ENCODE results near the gene RPLP1. TPM values are rescaled to one million over a fixed set of nuclear protein-coding genes. Genes with fewer than 3 reads are reported as not detected.
A peak's percentile ranks its signal among the peaks of the same experiment; 100 is the strongest.

RPLP1 gene
- total and polyA plus RNA-seq, 3 donors from 2014 or later, result 245 to 1,127 (median 513) TPM

DNA sequence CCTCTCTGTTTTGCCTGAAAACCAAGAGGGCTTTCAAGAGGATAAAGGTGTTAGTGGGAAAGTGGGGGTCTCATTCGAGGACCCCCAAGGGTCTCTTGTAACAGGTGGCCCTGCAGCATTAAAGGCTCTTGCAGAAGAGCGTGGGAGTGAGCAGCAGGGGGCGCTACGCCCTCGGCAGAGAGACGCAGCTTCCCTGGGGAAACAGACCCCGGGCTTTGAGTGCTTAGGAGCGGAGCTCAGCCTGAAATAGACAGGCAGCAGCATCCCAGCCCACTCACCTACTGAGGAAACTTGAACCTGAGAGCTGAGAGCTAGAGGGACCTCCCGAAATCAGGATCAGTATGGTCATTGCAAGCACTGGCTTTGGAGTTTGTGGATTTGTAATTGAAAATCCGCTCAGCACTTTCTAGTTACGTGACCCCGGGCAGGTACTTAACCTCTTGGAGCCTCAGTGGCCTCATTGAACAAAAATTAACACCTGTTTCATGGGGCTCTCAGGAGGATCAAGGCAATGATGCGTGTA lies 25.7 kb downstream of the RPLP1 start:
- WGBS, 2 donors, result 30 to 33% methylated on average over 10 to 13 of the region's 13 CpGs
- Histone ChIP-seq H3K27me3 (no peaks in the 10 kb centered on the region), H3K4me3 (no peak overlapping the region), H3K36me3 (ENCODE audit: low read depth, missing control alignments) (no peaks in the 10 kb centered on the region), H3K27ac (no peak overlapping the region), H3K9me3 (no peaks in the 10 kb centered on the region), H3K4me1 (no peaks in the 10 kb centered on the region)
- intact Hi-C loops (cut with DNase I; ENCODE audit: low total_unique reads), result no loop called here
- DNase-seq, result peak; percentile 75
- TF ChIP-seq, protein P1, sequence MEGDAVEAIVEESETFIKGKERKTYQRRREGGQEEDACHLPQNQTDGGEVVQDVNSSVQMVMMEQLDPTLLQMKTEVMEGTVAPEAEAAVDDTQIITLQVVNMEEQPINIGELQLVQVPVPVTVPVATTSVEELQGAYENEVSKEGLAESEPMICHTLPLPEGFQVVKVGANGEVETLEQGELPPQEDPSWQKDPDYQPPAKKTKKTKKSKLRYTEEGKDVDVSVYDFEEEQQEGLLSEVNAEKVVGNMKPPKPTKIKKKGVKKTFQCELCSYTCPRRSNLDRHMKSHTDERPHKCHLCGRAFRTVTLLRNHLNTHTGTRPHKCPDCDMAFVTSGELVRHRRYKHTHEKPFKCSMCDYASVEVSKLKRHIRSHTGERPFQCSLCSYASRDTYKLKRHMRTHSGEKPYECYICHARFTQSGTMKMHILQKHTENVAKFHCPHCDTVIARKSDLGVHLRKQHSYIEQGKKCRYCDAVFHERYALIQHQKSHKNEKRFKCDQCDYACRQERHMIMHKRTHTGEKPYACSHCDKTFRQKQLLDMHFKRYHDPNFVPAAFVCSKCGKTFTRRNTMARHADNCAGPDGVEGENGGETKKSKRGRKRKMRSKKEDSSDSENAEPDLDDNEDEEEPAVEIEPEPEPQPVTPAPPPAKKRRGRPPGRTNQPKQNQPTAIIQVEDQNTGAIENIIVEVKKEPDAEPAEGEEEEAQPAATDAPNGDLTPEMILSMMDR (IDR thresholded peaks at IDR 0.05), result peak; percentile 52 to 76 (median 71)
- no peak for TF ChIP-seq POLR2A (IDR thresholded peaks at IDR 0.05)

DNA sequence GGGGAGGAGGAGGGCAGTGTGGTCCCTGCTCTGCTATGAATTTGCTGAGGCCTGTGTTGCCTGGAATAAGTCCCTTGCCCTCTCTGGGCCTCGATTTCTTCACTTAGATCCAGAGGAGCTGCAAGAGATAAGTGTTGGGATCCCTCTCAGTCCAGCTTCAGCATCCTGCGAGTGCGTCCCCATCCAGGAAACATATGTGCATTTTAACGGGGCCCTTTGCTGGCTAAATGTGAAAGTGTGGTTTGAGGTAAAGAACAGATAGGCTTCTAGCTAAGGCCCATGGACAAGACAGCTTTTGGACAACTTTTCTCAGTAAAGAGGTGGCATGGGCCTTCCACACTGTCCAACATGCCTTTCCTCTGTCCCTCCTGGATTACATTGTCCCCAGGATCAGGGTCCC lies 26.5 kb downstream of the RPLP1 start:
- 85 to 98% methylated on average over 4 of the region's 4 CpGs for WGBS, 2 donors
- no peak overlapping the region for H3K27ac ChIP-seq
- intact Hi-C loops (cut with DNase I; ENCODE audit: low total_unique reads), result no loop called here

DNA sequence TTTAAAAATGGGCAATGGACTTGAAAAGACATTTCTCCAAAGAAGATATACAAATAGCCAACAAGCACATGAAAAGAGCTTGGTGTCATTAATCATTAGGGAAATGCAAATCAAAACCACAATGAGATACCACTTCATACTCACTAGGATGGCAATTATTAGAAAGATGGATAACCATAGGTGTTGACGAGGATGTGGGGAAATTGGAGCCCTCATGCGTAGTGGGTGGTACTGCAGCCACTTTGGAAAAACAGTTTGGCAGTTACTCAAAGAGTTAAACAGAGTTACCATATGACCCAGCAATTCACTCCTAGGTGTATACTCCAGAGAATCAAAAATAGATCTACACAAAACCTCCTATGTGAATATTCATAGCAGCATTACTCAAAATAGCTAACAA lies 27.4 kb downstream of the RPLP1 start:
- no peaks in the 10 kb centered on the region for H3K27me3 ChIP-seq
- WGBS, 2 donors, result 96 to 100% methylated on average over 2 of the region's 2 CpGs
- no peaks in the 10 kb centered on the region for H3K36me3 ChIP-seq (ENCODE audit: low read depth, missing control alignments)
- no peak overlapping the region for H3K4me3 ChIP-seq
- TF ChIP-seq POLR2A (IDR thresholded peaks at IDR 0.05), result no peak
- TF ChIP-seq, protein P1 (IDR thresholded peaks at IDR 0.05), result no peak
- H3K4me1 ChIP-seq, result peaks cover 5% of the 10 kb centered on the region
- H3K27ac ChIP-seq, result no peak overlapping the region
- intact Hi-C loops (cut with DNase I; ENCODE audit: low total_unique reads), result no loop called here
- H3K9me3 ChIP-seq, result no peaks in the 10 kb centered on the region
- no peak for DNase-seq

More for the DNA sequence above, 26.5 kb downstream of the RPLP1 start:
- Histone ChIP-seq H3K27me3 (no peaks in the 10 kb centered on the region), H3K36me3 (ENCODE audit: low read depth, missing control alignments) (no peaks in the 10 kb centered on the region), H3K4me1 (no peaks in the 10 kb centered on the region), H3K9me3 (no peaks in the 10 kb centered on the region), H3K4me3 (no peak overlapping the region)
- TF ChIP-seq, protein P1 (IDR thresholded peaks at IDR 0.05), result no peak
- no peak for TF ChIP-seq POLR2A (IDR thresholded peaks at IDR 0.05)
- DNase-seq, result no peak

DNA sequence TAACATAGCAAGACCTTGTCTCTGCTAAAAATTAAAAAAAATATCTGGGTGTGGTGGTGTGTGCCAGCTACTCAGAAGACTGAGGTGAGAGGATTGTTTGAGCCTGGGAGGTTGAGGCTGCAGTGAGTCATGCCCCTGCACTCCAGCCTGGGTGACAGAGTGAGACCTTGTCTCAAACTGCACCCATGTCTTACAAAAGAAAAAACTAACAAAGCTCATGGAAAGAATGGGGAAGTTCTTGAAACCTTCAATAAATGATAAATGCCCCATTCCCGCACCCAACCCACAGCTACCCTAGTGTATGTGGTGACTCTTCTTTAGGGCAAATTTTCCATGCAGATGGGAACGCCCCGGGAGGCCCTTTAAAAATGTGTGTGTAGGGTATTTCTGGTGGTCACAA lies 28.3 kb downstream of the RPLP1 start:
- Histone ChIP-seq H3K27me3 (no peaks in the 10 kb centered on the region), H3K27ac (no peak overlapping the region), H3K9me3 (no peaks in the 10 kb centered on the region), H3K4me1 (peaks cover 8% of the 10 kb centered on the region), H3K36me3 (ENCODE audit: low read depth, missing control alignments) (no peaks in the 10 kb centered on the region), H3K4me3 (no peak overlapping the region)
- TF ChIP-seq POLR2A (IDR thresholded peaks at IDR 0.05), result no peak
- TF ChIP-seq, protein P1 (IDR thresholded peaks at IDR 0.05), result no peak
- no peak for DNase-seq
- 88 to 97% methylated on average over 3 of the region's 3 CpGs for WGBS, 2 donors
- intact Hi-C loops (cut with DNase I; ENCODE audit: low total_unique reads), result no loop called here

DNA sequence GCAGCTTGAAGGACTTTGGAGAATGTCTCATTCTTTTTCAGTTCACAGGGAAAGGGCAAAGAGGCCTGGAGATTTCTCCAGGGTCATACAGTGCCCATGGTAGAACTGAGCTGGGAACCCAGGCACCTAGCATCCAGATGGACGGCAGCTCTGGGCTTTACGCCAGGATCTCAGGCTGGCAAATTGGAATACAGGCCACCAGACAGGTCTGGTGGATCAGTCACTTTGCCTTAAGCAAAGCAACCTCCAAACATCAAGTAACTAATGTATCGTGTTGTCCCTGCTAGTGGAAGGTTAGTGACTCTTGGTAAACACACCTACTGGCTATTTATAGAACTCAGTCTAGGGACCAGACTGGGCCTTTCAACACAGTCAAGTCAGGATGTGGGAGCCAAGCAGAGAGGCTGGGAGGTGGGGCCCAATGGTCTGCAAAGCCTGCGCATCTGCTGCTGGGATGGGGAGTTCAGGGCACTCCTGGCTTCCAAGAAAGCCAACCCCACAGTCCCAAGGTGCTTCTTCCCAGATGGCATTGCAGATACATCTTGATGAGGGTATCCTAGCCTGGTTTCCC lies 30.2 kb downstream of the RPLP1 start:
- Histone ChIP-seq H3K36me3 (ENCODE audit: low read depth, missing control alignments) (no peaks in the 10 kb centered on the region), H3K27me3 (no peaks in the 10 kb centered on the region), H3K9me3 (no peaks in the 10 kb centered on the region), H3K27ac (no peak overlapping the region), H3K4me3 (no peak overlapping the region), H3K4me1 (peaks cover 8% of the 10 kb centered on the region)
- no peak for DNase-seq
- TF ChIP-seq, protein P1 (IDR thresholded peaks at IDR 0.05), result no peak
- no peak for TF ChIP-seq POLR2A (IDR thresholded peaks at IDR 0.05)
- intact Hi-C loops (cut with DNase I; ENCODE audit: low total_unique reads), result no loop called here
- 85 to 92% methylated on average over 3 to 4 of the region's 4 CpGs for WGBS, 2 donors

Data from testis (tissue), 3 donors.